HepG2 (cell line): ENCODE measurements around the gene TRERF1. TPM values are rescaled to one million over a fixed set of nuclear protein-coding genes. Genes with fewer than 3 reads are reported as not detected.

Experiments used
- ARNT ChIP-seq: fragments of 450-650 bp; IDR thresholded peaks from 2 replicates; pipeline ENCODE4 v1.6.1; 2017
- FOXP1 ChIP-seq, 2 experiments: fragments of 450-650 bp in 1 of 2; IDR thresholded peaks; 2 replicates each; pipeline ENCODE4 v1.6.1; 2017 to 2018; ENCODE audit warnings: antibody characterized with exemption in 1 of 2
- HHEX ChIP-seq: IDR thresholded peaks from 2 replicates; pipeline ENCODE4 v1.6.1; 2016; ENCODE audit warnings: control low read depth
- NFIB ChIP-seq: sonication (generic); formaldehyde crosslinking; IDR thresholded peaks from 2 replicates; pipeline ENCODE4 v1.9.0; 2021; ENCODE audit warnings: missing genetic modification reagents, mild to moderate bottlenecking, borderline replicate concordance
- SIX4 ChIP-seq: sonication (generic); formaldehyde crosslinking; IDR thresholded peaks from 2 replicates; pipeline ENCODE4 v1.4.0; 2020; ENCODE audit warnings: missing genetic modification reagents
- ZMYM4 ChIP-seq: sonication (generic); formaldehyde crosslinking; IDR thresholded peaks from 2 replicates; pipeline ENCODE4 v1.8.1; 2023; ENCODE audit warnings: mild to moderate bottlenecking, missing genetic modification reagents
- ZNF281 ChIP-seq: sonication (generic); formaldehyde crosslinking; IDR thresholded peaks from 2 replicates; pipeline ENCODE4 v1.4.0; 2020; ENCODE audit warnings: missing genetic modification reagents, borderline replicate concordance
- ZNF503 ChIP-seq: sonication (generic); formaldehyde crosslinking; IDR thresholded peaks from 2 replicates; pipeline ENCODE4 v1.4.0; 2020; ENCODE audit warnings: missing genetic modification reagents
- polyA plus RNA-seq, 8 experiments: library from polyadenylated mRNA; depleted of rRNA in 3 of 8; stranded (reverse) in 7 of 8; unstranded in 1 of 8; fragments of >200 nt; fragmentation: Illumina TruSeq in 4 of 8; extraction: Trizol in 4 of 8; gene quantifications; 2 replicates each; pipeline versions ENCODE4 v1.2.1 to v1.2.3, GENCODE V29; 2011 to 2016; ENCODE audit warnings: low read depth in 4 of 8, missing spikeins in 1 of 8, mixed read lengths in 1 of 8; ENCODE audit not compliant: insufficient read depth in 1 of 8
- total RNA-seq, 5 experiments: library from RNA; depleted of rRNA; stranded (reverse); fragments of >200 nt; fragmentation: Illumina TruSeq; extraction: Trizol; gene quantifications; 2 replicates each; pipeline ENCODE4 v1.2.3, GENCODE V29; 2016; ENCODE audit warnings: low read depth in 1 of 5

The TRERF1 gene
- total and polyA plus RNA-seq, 2 of the 13 experiments (the other 11 are each of a cell fraction or from before 2014, with no cell fraction given) = 0.02 TPM; not detected in 1

- TF ChIP-seq ZNF281 (CRISPR knock-in tag) (no peak), NFIB (no peak), ZMYM4 (CRISPR knock-in tag) (peak; percentile 85; the same call in 1 of the 2 replicates), FOXP1 (IDR thresholded peaks at IDR 0.05) (no peak), FOXP1 (CRISPR knock-in tag; IDR thresholded peaks at IDR 0.05) (0 out of 2 replicates have a peak, but pooled peaks have one; percentile 23), ARNT (no peak), HHEX (no peak), ZNF503 (peak; percentile 58), SIX4 (peak; percentile 61; the same call in 1 of the 2 replicates)
- TF ChIP-seq, all 625 proteins: peak for 295
Measured at GRCh38 chr6:42217519-42218367, 234.0 kb downstream of the TRERF1 start, which contains the start of gene MRPS10 (continued).
